GM18505 (cell line): ENCODE data around the gene F8.

Source experiments
- ATAC-seq: cut with Tn5 transposase; IDR thresholded peaks from one replicate; pipeline ENCODE4 v1.9.1; 2021; ENCODE audit not compliant: unreplicated experiment
- POLR2A ChIP-seq: IDR thresholded peaks from 4 replicates; pipeline ENCODE4 v1.6.1; 2011; ENCODE audit warnings: borderline replicate concordance; ENCODE audit not compliant: insufficient read depth, insufficient read length; ENCODE audit errors: extremely low read depth

Gene F8

GRCh38 chrX:155022585-155022984 is at the start of gene F8:
Gene F8, minus strand, starts transcription at chrX:155022723. Its CDS starts 171 bp downstream, at chrX:155022552.
- no peak for TF ChIP-seq POLR2A
- no peak for ATAC-seq

- no peak for ATAC-seq
- no peak for TF ChIP-seq POLR2A
Observed at GRCh38 chrX:155071694-155072280, 49.3 kb upstream of the F8 start.

GRCh38 chrX:155070975-155071693 is 48.6 kb upstream of the F8 start, which contains the start of the genes BRCC3, CMC4 and MTCP1:
Gene BRCC3, plus strand, starts transcription at chrX:155071508. Its CDS starts 20 bp downstream, at chrX:155071528.
Gene CMC4, minus strand, starts transcription at chrX:155071136. Its CDS starts 7,113 bp downstream, at chrX:155064023.
Gene MTCP1, minus strand, starts transcription at chrX:155071136. Its CDS starts 5,126 bp downstream, at chrX:155066010.
- peak; percentile 71 for TF ChIP-seq POLR2A
- ATAC-seq, result peak; percentile 84

- TF ChIP-seq POLR2A, result no peak
- ATAC-seq, result peak; percentile 8
Observed at GRCh38 chrX:155070663-155070974, 48.1 kb upstream of the F8 start.

- TF ChIP-seq POLR2A, result no peak
- ATAC-seq, result no peak
Observed at GRCh38 chrX:155070038-155070437, 47.5 kb upstream of the F8 start.

- no peak for TF ChIP-seq POLR2A
- ATAC-seq, result no peak
Observed at GRCh38 chrX:155069414-155069813, 46.9 kb upstream of the F8 start.

- no peak for ATAC-seq
- TF ChIP-seq POLR2A, result no peak
Observed at GRCh38 chrX:155068165-155068564, 45.6 kb upstream of the F8 start.

GRCh38 chrX:155065035-155065734 is 42.7 kb upstream of the F8 start:
- no peak for TF ChIP-seq POLR2A
- no peak for ATAC-seq

GRCh38 chrX:155061760-155062159 is 39.2 kb upstream of the F8 start:
- no peak for ATAC-seq
- no peak for TF ChIP-seq POLR2A

- TF ChIP-seq POLR2A, result peak; percentile 16
- ATAC-seq, result peak; percentile 81
Observed at GRCh38 chrX:155056877-155057792, 34.6 kb upstream of the F8 start.

GRCh38 chrX:155056471-155056870 is 33.9 kb upstream of the F8 start:
- TF ChIP-seq POLR2A, result no peak
- no peak for ATAC-seq

- ATAC-seq, result no peak
- no peak for TF ChIP-seq POLR2A
Observed at GRCh38 chrX:155055494-155055893, 33.0 kb upstream of the F8 start.

- ATAC-seq, result no peak
- no peak for TF ChIP-seq POLR2A
Observed at GRCh38 chrX:155054255-155054654, 31.7 kb upstream of the F8 start.
